NB4 (cell line): ENCODE data around the gene HMG20A.

ENCODE experiments used
- CTCF ChIP-seq: IDR thresholded peaks from one replicate; pipeline ENCODE4 v1.5.1; 2012; ENCODE audit warnings: low read depth, low read length
- POLR2A ChIP-seq: IDR thresholded peaks from 2 replicates; pipeline ENCODE4 v1.6.1; 2011; ENCODE audit warnings: mild to moderate bottlenecking; ENCODE audit not compliant: insufficient read length; ENCODE audit errors: extremely low read depth

DNA sequence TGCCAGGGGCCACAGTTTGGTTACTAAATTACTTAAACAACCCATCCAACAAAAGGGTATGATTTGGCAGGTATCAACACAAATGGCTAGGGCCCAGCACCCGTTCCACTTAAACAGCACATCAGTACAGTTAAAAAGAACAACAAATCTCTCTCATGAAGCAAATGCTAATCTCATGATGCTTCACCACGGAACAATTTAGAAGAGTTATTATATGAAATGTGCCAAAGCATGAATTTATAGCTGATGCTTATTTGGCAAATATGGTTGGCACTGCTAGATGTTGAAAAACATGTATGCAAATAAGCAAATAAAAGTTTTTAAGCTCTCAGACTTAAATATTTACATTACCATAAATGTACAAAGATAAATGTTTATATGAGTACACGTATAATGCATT, 3.1 kb upstream of the HMG20A start:
- no peak for TF ChIP-seq CTCF
- TF ChIP-seq POLR2A: no peak
